ENCODE measurements around the gene FBXW11.

DNA sequence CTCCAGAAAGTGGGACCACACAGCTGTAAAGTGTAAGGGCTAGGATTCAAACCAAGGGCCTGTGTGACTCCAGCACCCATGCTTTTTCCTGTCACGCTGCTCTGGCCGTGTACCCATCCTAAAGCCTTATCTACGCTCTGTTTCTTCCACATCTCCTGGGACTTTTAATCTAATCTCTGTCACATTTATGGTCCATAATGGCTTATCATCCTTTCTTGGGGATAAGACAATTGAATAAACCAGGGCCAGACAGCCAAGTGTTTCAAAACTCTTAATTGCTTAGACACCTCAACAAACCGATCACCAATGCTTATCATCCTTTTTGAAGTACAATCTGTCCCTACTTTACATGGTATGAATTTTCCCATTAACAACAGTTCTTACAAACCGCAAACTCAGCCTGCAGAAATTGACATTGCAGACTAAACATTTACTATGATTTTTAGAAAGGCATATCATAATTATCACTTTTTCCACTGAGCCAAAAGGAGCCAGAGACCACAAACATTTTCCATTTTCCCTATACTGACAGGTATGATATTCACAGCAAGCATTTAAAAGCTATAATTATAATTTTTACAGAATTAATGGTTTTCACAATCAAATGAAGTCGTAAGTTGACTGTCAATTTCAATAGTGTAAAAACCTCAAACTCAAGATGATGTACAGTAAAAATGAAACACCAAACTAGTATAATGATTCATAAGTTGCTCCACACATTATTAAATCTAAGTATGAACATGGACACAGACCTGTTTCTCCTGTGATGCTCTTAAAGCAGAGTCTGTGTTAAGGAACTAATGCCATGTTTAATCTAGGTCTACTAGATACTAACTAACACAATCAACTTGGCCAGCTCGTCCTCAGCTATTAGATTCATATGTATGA, 99.5 kb downstream of the FBXW11 start:
- TF ChIP-seq TARDBP (IDR thresholded peaks at IDR 0.05) (no peak), SP1 (IDR thresholded peaks at IDR 0.05) (no peak), ARNT (IDR thresholded peaks at IDR 0.05) (no peak), FOXM1 (IDR thresholded peaks at IDR 0.05; ENCODE audit: borderline replicate concordance) (no peak), NFRKB (IDR thresholded peaks at IDR 0.05) (no peak), SUZ12 (IDR thresholded peaks at IDR 0.05) (no peak), BHLHE40 (IDR thresholded peaks at IDR 0.05; ENCODE audit: borderline replicate concordance) (no peak), ZNF384 (IDR thresholded peaks at IDR 0.05) (no peak), FOXK2 (IDR thresholded peaks at IDR 0.05) (no peak), HDGF (IDR thresholded peaks at IDR 0.05; ENCODE audit: borderline replicate concordance) (no peak), LEF1 (IDR thresholded peaks at IDR 0.05; ENCODE audit: borderline replicate concordance) (no peak)
